GM18873 (cell line): Measurements from ENCODE around the gene CLMP.

ENCODE experiments used
- ATAC-seq: cut with Tn5 transposase; IDR thresholded peaks from one replicate; pipeline ENCODE4 v1.9.1; 2021; ENCODE audit warnings: mild to moderate bottlenecking, moderate library complexity, moderate number of reproducible peaks; ENCODE audit not compliant: unreplicated experiment, low FRiP score

CLMP gene

GRCh38 chr11:123195188-123196059 lies at the start of gene CLMP:
CLMP (minus strand) TSS chr11:123195248; CDS start chr11:123194940, 308 bp downstream.
- no peak for ATAC-seq

GRCh38 chr11:123241874-123242543 lies 47.0 kb upstream of the CLMP start:
- ATAC-seq = no peak

GRCh38 chr11:123241294-123241693 lies 46.2 kb upstream of the CLMP start:
- no peak for ATAC-seq

- ATAC-seq = no peak
These were observed 44.4 kb upstream of the CLMP start for GRCh38 chr11:123239191-123240150.

GRCh38 chr11:123238297-123238696 lies 43.2 kb upstream of the CLMP start:
- ATAC-seq = no peak

GRCh38 chr11:123236879-123237278 lies 41.8 kb upstream of the CLMP start:
- ATAC-seq = no peak

GRCh38 chr11:123235656-123236261 lies 40.7 kb upstream of the CLMP start:
- no peak for ATAC-seq

GRCh38 chr11:123235117-123235655 lies 40.1 kb upstream of the CLMP start:
- ATAC-seq = no peak

GRCh38 chr11:123233975-123234334 lies 38.9 kb upstream of the CLMP start:
- no peak for ATAC-seq

GRCh38 chr11:123233280-123233974 lies 38.4 kb upstream of the CLMP start:
- ATAC-seq = peak; percentile 97

- no peak for ATAC-seq
These were observed 36.7 kb upstream of the CLMP start for GRCh38 chr11:123231777-123232176.

- ATAC-seq = no peak
These were observed 36.2 kb upstream of the CLMP start for GRCh38 chr11:123231256-123231655.

GRCh38 chr11:123230346-123230745 lies 35.3 kb upstream of the CLMP start:
- ATAC-seq = no peak

- no peak for ATAC-seq
These were observed 33.6 kb upstream of the CLMP start for GRCh38 chr11:123228496-123229163.

- ATAC-seq = no peak
These were observed 32.9 kb upstream of the CLMP start for GRCh38 chr11:123227763-123228495.

- ATAC-seq = no peak
These were observed 26.5 kb upstream of the CLMP start for GRCh38 chr11:123221584-123221983.

- no peak for ATAC-seq
These were observed 26.1 kb upstream of the CLMP start for GRCh38 chr11:123221096-123221561.

- no peak for ATAC-seq
These were observed 24.1 kb upstream of the CLMP start for GRCh38 chr11:123219066-123219690.
